DMS 273 (cell line): ENCODE data around the gene COMMD4.
"Not testable (repeated sequence)": the region's sequence is repeated elsewhere in the genome, so short reads cannot be mapped to it uniquely, and the experiment has no call there.

ENCODE experiments used
- DNase-seq: peaks from one replicate; lab custom pipeline; 2025; ENCODE audit not compliant: unreplicated experiment; lab: John Stamatoyannopoulos, UW

COMMD4 gene

DNA sequence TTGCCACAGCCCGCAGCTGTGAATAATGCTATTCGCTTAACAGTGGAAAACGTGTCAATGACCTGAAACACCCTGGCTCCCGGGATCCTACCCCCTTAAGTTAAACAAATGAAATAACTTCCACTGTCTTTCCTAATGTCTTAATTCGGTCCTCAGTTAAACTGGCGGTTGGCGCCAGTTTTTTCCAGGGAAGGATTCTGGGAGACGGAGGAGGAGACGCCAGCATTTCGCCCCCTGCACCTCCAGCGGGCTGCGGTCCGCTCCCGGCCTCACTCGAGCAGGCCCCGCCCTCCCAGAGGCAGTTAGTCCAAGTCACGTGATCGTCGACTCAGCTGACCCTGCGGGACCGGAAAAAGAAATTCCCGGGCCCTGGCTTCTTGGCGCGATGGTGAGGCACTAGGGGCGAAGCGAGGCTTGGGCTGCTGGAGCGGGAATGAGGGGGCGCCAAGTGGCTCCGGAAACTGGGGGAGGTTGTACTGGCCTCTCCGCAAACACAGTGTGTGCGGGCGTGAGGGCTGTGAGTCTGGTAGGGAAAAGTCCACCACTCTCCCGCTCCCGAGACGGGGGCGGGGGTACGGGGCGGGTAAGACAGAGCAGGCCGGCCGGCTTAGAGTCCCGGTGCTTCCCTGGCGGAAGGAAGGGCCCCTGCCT, at the start of gene COMMD4:
Gene COMMD4, plus strand, starts transcription at position 359 of the 651 bp plus-strand sequence. Its CDS starts 27 bp downstream, at position 386.
- DNase-seq = peak; percentile 97

DNA sequence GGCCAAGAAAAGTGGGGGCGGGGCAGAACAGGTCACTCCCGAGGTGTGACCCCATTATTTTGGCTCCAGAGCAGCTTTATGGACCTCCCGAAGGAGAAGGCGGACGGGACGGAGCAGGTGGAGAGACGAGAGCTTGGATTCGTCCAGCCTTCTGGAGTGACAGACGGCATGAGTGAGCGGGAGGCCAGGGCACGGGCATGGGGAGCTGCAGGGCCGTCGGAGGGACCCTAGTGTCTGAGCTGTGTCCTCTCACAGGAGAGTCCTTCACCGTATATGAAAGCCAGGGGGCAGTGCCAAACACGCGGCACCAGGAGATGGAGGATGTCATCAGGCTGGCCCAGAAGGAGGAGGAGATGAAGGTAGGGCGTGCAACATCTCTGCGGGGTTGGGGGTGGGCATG, 42.2 kb upstream of the COMMD4 start:
- not testable (repeated sequence) for DNase-seq

DNA sequence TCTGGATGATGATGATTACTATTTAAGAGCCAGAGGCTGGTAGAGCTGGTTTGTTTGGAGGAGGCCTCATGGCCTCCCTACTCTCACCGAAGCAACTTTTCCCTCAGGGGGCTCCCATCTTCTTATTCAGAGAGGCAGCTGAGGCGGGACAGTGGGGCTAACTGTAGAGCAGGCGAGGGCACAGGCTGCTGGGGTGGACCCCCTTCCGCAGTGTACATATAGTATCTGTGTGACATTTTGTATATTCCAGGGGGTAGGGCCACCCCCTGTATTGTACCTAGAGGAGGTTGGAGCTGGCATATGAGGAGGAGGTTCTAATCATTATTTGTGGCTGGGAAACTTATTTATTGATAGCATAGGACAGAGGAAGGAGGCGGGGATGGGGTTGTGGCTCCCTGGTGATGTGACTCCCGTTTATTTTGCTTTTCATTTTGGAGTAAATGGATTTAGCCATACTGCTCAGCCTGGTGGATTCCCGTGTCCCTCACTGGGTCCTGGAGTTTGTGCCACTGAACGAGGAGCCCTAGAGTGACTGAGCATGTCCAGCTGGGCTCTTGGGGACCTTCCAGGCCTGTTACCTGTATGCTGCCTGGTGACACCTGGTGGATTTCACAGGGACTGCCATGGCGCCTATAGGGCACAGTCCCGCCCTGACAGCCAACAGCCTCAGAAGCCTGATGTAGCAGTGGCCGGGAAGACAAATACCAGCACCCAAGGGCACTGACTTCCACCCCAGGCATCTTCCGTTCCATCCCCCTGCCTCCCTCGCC, 37.1 kb upstream of the COMMD4 start:
- DNase-seq = not testable (repeated sequence)

DNA sequence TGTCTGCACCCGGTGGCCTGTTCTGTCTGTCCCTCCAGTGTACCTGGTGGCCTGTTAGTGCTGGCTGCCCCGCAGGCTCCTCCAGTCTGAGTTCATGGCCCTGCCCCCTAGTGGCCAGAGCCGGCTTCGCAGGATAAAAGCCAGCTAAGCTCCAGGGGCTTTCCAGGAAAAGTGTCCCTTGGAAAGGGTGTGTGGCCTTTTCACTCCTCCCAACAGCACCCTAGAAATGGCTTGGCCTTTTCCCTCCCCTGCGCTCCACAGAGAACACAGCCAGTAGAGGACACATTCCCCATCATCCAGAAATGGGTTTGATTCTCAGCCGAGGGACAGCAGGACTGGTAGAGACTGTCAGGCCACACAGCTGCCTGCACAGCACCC, 36.6 kb upstream of the COMMD4 start:
- DNase-seq = not testable (repeated sequence)

DNA sequence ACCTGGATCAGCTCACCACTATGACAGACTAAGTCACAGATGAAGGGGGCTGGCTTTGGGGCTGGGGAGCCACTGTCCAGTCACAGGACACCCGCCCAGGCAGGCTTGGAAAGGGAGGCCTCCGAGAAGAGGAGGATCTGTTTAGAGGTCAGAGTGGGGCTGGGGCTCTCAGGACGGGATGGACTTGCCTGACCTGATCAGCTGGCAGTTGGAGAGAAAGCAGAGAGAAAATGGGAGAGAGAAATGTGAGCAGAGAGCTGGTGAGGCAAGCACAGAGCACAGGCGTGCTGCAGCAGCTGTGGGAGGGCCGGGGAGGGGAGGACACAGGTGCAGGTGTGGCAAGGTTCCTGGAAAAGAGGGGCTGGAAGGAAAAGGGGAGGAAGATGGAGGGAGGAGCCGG, 35.8 kb upstream of the COMMD4 start:
- DNase-seq = not testable (repeated sequence)

DNA sequence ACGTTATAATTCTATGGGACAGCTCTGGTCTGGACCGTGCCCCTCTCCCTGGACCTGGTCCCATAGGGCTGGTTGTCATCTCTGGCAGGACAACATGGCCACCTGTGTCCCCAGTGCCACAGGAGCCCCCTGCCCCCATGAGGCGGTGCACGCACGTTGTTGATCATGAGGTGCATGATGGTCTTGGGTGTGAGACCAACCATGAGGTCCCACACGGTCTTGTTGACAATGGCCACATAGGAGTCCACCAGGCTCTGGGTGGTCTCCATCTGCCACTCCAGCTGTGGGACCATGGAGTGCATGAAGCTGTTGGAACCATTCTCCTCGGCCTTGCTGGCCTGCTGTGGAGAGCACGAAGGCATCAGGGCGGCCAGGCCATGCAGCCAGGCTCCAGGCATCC, 33.5 kb upstream of the COMMD4 start:
- DNase-seq = no peak

DNA sequence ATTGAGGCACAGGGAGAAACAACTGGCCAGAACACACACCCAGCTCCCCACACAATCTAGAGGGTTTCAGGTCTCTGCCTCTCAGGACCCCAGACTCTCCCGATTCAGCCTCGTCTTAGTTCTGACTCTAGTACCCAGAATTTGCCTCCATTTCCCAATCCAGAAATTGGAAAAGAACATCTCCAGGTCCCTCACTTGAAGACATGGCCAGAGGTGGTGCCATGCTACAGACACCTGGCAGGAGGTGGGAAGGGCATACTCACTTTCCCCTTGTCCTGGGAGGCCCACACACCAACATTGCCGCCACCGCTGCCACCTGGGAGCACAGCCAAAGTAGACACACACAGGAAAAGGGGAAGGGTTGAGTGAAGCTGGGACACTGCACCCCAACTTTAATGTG, 33.1 kb upstream of the COMMD4 start:
- DNase-seq = not testable (repeated sequence)

DNA sequence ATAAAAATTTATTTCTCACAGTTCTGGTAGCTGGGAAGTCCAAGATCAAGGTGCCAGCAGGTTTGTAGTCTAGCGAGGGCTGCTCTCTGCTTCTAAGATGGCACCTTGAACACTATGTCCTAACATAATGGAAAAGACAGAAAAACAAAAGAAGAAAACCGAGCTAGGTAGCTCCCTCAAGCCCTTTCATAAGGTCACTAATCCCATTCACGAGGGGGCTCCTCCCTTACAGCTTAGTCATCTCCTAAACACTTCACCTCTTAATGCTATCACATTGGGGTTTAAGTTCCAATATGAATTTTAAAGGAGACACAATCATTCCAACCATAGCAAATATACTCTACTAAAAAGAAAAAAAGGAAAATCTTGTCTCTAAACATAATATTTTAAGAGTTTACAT, 29.7 kb upstream of the COMMD4 start:
- DNase-seq = no peak

DNA sequence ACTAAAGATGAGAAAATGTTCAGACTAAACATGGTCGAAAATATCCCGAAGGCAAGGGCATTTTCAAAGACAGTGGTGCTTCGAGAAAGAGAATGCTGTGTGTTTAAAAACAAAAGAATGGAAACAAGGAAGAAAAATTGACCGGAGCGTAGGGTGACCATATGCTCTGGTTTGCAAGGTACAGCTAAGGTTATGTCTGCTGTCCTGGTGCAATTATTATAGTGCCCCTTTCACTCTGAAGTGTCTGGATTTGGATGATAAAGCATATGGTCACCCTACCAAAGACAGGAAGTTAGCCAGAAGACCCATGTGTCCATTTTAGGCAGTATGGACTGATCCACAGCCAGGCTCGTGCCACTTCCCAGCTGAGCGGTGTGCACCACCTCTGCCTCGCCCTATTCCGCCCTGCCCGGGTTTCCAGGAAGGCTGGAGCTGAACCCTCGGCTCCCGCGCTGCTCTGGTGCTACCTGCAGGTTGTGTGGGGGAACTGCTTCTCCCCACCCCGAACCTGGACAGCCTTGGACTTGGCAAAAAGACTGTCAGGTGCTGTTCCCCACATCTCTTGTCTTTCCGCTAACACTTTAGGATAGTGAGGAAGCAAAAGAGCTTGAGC, 28.0 kb upstream of the COMMD4 start:
- DNase-seq = peak; percentile 84

DNA sequence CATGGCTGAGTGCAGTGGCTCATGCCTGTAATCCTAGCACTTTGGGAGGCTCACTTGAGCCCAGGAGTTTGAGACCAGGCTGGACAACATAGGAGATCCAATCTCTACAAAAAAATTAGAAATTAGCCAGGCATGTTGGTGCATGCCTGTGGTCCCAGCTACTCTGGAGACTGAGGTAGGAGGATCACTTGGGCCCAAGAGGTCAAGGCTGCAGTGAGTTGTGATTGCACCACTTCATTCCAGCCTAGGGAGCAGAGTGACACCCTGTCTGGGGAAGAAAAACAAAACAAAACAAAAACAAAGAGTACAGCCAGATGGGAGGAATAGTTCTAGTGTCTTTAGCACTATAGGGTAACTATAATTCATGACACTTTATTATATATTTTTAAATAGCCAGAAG, 26.2 kb upstream of the COMMD4 start:
- no peak for DNase-seq

DNA sequence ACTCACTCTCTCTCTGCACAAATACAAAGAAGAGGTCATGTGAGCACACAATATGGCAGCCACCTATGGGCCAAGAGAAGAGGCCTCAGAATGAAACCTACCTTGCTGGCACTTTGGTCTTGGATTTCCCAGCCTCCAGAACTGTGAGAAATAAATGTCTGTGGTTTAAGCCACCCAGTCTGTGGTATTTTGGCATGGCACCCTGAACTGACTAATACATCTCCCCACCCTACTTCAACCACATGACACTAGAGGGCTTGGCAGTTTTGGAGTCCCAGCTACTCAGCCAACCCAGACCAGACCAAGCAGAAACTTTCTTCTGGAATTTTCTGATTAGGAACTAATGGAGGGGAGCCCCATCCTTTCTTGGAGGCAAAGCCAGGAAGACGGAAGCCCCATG, 23.3 kb upstream of the COMMD4 start:
- DNase-seq = not testable (repeated sequence)

DNA sequence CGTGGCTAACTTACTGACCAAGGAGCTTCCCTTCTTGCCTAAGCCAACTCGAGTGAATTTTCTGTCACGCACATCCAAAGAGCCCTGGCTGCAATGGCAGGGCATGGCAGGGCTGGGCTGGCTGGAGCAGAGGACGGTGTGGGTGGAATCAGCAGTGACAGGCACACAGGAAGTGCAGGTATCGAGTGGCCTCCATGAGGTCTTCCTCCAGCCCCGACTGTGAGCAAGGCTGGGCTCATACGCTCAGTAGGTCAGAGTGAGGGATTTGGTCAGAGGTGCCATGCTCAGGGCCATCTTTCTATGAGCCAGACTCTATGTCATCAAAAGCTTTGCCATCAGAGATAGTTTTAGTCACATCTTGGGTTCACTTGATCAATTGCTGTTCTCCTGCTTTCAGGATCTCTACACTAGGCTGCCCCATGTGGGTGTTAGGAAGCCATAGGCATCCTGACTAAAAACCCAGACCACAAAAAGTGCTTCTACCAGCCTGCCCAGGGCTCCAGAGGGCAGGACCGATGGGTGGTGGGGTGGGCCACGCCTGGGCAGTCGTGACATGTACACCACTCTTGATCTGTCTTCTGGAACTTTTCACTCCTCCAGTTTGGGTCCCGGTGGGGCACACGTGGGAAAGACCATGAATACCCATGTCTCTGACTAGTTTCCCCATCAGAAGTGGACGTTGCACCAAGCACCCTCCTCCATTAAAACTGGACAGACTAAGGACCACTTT, 22.6 kb upstream of the COMMD4 start:
- DNase-seq = no peak

DNA sequence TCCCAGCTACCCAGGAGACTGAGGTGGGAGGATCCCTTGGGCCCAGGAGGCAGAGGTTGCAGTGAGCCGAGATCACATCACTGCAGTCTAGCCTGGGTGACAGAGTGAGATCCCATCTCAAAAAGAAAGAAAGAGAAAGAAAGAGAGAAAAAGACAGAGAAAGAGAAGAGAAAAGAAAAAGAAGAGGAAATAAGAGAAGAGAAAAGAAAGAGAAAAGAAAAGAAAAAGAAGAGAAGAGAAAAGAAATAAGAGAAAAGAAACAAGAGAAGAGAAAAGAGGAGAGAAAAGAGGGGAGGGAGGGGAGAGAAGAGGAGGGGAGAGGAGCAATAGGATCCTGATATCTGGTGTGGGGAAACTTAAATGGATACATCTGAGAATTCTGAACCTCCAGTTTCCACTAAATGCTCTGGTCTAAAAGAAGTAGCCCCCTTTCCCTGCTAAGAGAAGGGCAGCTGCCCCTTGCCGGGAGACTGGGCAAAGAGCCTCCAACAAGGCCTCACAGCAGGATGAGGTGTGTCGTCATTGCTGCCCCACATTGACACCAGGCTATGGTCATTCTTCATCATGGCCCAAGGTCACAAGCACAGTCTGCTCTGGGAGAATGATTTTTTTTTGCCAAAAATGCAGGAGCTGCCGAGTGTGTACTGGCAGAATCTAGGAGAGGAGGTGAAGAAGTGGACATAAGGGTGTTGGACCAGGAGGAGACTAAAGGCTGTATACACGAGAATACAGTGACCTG, 21.1 kb upstream of the COMMD4 start:
- no peak for DNase-seq

DNA sequence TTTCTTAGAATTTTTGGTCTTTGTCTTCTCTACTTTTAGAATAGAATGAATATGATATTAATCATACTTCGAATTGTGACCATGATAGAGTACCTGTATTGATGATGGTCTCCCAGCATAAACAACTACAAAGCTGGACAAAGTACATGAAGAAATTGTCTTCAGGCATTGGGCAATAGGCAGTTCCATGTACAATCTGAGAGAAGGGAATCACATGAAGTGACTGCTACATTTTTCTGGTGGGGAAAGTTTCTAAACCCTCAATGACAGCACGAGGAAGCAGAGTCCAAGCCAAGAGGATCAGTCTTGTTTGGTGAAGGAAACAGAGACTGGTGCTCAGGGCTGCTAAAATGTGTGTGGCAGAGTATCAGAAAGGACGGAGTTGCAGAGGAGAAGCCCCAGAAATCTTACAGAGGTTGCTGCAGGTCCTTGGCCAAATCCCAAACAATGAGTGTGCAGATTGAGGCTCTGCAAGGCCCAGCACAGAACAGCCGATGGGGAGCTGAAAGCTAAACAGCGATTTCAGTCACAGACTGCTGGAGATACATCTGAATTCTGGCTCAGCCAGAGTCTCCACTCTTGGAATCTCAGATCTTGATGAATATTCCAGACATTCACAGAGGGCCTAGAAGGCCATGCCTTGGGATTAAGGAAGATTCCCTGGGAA, 16.5 kb upstream of the COMMD4 start:
- DNase-seq = not testable (repeated sequence)

DNA sequence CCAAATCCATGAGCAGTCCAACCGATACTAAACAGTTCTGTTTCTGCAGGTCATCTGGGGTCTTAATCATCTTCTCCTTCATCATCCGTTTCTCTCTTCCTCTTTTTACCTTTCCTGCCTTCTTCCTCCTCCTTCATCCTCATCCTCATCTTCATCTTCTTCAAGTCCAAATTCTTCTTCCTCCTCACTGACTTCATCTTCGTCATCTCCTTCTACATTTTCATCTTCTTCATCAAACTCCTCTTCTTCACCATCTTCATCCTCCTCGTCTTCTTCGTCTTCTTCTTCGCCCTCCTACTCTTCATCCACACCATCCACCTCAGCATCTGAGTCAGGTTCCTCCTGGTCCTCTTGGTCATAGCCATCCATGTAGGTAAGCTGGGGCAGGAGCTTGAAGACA, 14.2 kb upstream of the COMMD4 start:
- no peak for DNase-seq

DNA sequence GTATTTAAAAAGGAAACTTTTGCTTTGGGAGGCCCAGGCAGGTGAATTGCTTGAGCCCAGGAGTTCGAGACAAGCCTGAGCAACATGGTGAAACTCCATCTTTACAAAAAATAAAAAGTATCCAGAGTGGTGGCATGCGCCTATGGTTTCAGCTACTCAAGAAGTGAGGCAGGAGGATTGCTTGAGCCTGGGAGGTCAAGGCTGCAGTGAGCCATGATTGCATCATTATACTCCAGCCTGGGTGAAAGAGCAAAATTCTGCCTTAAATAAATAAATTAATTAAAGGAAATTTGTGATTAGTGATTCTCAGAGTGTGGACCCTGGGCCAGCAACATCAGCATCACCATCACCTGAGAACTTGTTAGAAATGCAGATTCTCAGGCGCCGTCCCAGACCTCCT, 9.9 kb upstream of the COMMD4 start:
- DNase-seq = no peak

DNA sequence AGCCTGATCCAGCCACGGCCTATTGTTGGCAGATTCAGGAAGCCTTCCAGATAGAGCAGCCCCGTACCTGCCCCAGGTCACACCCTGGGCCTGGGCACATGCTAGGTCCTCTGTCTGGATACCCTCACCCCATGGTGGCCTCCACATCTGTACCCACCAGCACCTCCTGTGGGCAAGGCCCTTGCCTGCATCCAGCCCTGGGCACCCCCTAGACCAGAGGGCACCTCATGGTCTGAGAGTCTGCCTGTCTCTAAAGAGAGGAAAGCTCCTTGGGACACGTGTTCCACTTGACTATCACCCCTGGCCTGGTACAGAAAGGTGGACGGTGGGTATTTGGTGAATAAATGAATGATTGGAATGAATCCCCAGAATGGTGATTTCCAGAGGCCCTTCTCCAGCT, 8.9 kb upstream of the COMMD4 start:
- DNase-seq = no peak

DNA sequence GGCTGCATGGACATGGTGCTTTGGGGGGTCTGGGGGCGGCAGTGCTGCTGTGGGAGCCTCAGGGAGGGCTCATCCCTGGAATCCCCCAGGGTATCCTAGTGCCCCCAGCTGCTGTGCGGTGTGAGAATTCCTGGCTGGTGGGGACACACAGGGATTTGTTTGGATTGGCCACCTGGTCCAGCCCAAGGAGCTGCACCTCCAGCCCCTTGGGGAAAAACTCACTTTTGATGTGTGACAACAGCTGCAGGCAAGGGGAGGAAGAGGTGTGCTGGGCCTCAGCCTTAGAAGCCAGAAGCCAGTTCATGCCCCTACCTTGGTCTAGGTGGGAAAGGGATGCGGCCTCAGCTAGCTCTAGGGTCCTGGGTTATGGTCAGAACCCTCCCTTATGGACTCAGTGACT, 8.4 kb upstream of the COMMD4 start:
- no peak for DNase-seq

DNA sequence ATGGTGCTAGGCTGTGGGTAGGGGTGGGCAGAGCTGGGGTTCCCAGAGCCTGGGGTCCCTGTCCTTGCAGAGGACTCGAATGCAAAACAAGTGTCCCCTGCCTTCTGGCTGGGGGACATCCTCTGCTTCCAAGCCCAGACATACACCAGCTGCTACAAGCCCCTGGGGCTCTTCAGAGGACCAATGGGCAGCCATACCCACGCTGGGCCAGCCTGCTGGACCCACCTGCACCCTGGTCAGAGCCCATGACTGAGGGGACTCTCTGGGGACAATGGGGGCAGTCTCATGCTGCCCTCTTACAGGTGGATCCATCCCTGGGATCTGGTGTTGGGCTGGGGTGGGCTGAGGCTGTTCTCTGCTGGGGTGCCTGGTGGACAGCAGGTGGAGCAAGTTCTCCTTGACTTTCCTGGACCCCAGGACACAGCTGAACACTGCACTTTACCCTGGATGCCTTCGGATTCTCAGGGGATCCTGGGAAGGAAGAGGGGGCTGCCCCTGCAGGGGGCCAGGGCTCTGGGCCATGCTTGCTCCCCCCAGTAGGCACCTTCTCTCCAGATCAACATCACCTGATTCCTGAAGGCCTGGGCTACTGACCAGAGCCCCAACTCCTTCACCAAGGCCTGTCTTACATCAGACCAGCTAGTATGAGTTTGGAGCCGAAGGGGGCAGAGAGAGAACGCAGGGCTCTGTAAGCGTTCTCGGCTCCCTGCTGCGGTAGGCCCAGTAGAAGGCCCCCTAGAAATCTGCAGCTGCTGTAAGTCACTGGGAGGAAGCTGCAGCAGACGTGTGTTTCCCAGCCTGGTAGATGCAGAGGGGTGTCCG, 7.2 kb upstream of the COMMD4 start:
- DNase-seq = no peak

DNA sequence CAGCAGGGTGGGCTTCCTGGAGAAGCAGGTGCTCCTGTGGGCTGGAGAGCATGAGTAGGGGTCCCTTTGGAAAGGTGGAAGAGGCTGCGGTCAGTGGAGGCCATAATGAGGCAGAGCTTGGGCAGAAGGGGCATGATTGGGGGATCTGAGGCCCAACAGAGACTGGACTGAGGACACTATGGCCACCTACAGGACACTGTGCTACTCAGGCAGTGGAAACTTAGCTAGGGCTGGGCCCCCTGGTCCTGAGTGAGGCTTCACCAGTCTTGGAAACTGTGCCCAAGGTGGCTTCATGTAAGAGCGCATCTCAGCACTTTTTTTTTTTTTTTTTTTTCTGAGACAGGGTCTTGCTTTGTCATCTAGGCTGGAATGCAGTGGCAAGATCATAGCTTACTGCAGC, 6.3 kb upstream of the COMMD4 start:
- no peak for DNase-seq
